ENCODE results near the gene TMEM39A.

- TF ChIP-seq, protein P1, sequence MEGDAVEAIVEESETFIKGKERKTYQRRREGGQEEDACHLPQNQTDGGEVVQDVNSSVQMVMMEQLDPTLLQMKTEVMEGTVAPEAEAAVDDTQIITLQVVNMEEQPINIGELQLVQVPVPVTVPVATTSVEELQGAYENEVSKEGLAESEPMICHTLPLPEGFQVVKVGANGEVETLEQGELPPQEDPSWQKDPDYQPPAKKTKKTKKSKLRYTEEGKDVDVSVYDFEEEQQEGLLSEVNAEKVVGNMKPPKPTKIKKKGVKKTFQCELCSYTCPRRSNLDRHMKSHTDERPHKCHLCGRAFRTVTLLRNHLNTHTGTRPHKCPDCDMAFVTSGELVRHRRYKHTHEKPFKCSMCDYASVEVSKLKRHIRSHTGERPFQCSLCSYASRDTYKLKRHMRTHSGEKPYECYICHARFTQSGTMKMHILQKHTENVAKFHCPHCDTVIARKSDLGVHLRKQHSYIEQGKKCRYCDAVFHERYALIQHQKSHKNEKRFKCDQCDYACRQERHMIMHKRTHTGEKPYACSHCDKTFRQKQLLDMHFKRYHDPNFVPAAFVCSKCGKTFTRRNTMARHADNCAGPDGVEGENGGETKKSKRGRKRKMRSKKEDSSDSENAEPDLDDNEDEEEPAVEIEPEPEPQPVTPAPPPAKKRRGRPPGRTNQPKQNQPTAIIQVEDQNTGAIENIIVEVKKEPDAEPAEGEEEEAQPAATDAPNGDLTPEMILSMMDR (IDR thresholded peaks at IDR 0.05), result no peak
- TF ChIP-seq POLR2A (IDR thresholded peaks at IDR 0.05), result no peak
- no peak for TF ChIP-seq EP300 (IDR thresholded peaks at IDR 0.05)
Observed at GRCh38 chr3:119396870-119397269, 66.5 kb downstream of the TMEM39A start.

Measured in ovary (tissue), 3 donors.